Measurements from ENCODE around the gene ACTN4.

The ACTN4 gene

DNA sequence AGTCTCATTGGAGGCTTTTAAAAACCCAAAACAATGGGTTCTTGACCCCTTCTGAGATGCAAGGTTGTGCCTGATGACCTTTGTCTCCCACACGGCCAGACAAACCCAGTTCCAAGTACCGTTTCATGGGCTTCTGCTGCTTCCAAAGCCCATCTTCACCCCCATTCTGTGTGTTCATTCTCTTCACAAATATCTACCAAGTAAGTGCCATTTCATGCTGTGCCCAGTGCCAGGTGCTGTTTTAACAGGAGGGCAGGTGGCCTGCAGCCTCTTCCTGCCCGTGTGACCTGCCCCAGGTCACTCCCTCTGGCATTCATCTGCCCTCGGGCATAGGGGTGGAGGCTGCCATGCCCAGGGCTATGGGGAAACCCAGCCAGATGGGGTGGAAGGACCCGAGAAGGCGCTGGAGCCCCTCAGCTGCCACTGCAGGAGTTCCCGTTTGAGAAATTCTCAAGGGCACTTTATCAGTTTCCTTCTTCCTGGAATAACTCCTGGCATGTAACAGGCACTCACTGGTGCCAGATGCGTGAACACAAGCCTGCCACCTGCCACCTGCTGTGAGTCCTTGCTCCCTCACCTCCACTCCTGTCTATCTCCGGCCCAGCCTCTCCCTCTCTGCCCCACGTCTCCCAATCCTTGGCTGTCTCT, 84.3 kb downstream of the ACTN4 start:
- Histone ChIP-seq H3K36me3 (replicated peaks) (peaks cover 51% of the 10 kb centered on the region), H3K27ac (no peak overlapping the region), H3K27me3 (replicated peaks) (no peaks in the 10 kb centered on the region), H3K4me3 (ENCODE audit: low read depth, low read length) (no peak overlapping the region)
- in situ Hi-C loops (cut with HindIII; ENCODE audit: low pct_ligation_motif_present, low sequenced_read_pairs) = no loop called here
- TF ChIP-seq CTCF (IDR thresholded peaks at IDR 0.05; ENCODE audit: low read depth, low read length, missing control alignments) = no peak
- DNase-seq = no peak

GRCh38 chr19:38733241-38733492, 85.7 kb downstream of the ACTN4 start:
- Histone ChIP-seq H3K27me3 (replicated peaks) (no peaks in the 10 kb centered on the region), H3K36me3 (replicated peaks) (peaks cover 37% of the 10 kb centered on the region), H3K4me3 (ENCODE audit: low read depth, low read length) (no peak overlapping the region), H3K27ac (no peak overlapping the region)
- in situ Hi-C loops (cut with HindIII; ENCODE audit: low pct_ligation_motif_present, low sequenced_read_pairs) = no loop called here
- no peak for DNase-seq
- no peak for TF ChIP-seq CTCF (IDR thresholded peaks at IDR 0.05; ENCODE audit: low read depth, low read length, missing control alignments)

DNA sequence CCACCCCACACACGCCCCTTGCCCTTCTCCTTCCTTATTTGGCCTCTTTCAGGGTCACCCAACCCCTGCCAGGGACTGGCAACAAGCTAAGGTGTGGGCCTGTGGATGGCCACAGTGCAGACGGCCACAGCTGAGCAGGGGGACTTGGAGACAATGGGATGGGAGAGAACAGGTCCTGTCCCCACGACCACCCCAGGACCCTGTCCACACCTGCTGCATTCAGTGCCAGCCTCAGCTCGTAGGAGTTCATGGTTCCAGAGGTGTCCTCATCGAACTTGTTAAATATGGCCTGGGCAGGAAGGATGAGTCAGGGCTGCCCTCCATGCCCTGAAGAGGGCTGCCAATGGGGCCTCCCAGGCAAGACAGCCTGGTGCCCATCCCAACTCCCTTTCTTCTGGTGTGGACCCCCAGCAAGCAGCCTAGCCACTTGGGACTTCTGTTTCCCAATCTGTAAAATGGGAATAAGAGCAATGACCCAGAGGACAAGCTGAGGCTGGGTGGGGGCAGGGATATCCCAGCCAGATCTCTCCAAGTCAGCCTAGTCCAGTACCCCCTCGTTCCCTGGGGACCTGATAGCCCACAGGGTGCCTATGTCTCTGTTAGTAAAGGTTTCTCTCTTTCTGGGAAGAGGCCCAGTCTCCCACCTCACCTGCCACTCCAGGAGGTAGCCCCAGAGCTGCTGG, 86.2 kb downstream of the ACTN4 start:
- Histone ChIP-seq H3K27me3 (replicated peaks) (no peaks in the 10 kb centered on the region), H3K27ac (no peak overlapping the region), H3K4me3 (ENCODE audit: low read depth, low read length) (no peak overlapping the region), H3K36me3 (replicated peaks) (peaks cover 34% of the 10 kb centered on the region)
- TF ChIP-seq CTCF (IDR thresholded peaks at IDR 0.05; ENCODE audit: low read depth, low read length, missing control alignments) = no peak
- in situ Hi-C loops (cut with HindIII; ENCODE audit: low pct_ligation_motif_present, low sequenced_read_pairs) = no loop called here
- no peak for DNase-seq

- peaks cover 30% of the 10 kb centered on the region for H3K36me3 ChIP-seq (replicated peaks)
- H3K27ac ChIP-seq = no peak overlapping the region
- no peak for DNase-seq
- H3K27me3 ChIP-seq (replicated peaks) = no peaks in the 10 kb centered on the region
- H3K4me3 ChIP-seq (ENCODE audit: low read depth, low read length) = no peak overlapping the region
- in situ Hi-C loops (cut with HindIII; ENCODE audit: low pct_ligation_motif_present, low sequenced_read_pairs) = no loop called here
- no peak for TF ChIP-seq CTCF (IDR thresholded peaks at IDR 0.05; ENCODE audit: low read depth, low read length, missing control alignments)
Observed at GRCh38 chr19:38734176-38734425, 86.7 kb downstream of the ACTN4 start.

- DNase-seq = no peak
Observed at GRCh38 chr19:38734426-38735256, 87.2 kb downstream of the ACTN4 start.

More at GRCh38 chr19:38734426-38735256, 87.2 kb downstream of the ACTN4 start:
- H3K27me3 ChIP-seq (replicated peaks) = no peaks in the 10 kb centered on the region
- peaks cover 26% of the 10 kb centered on the region for H3K36me3 ChIP-seq (replicated peaks)
- in situ Hi-C loops (cut with HindIII; ENCODE audit: low pct_ligation_motif_present, low sequenced_read_pairs) = no loop called here
- peak overlapping the region; percentile 13 for H3K27ac ChIP-seq
- H3K4me3 ChIP-seq (ENCODE audit: low read depth, low read length) = no peak overlapping the region
- TF ChIP-seq CTCF (IDR thresholded peaks at IDR 0.05; ENCODE audit: low read depth, low read length, missing control alignments) = no peak

Measured in brain microvascular endothelial cell (primary cell).